HG02973 (cell line): ENCODE results near the gene CCDC170.

Experiments
- ATAC-seq: cut with Tn5 transposase; IDR thresholded peaks from one replicate; pipeline ENCODE4 v1.9.1; 2021; ENCODE audit warnings: moderate library complexity; ENCODE audit not compliant: unreplicated experiment

CCDC170 gene

DNA sequence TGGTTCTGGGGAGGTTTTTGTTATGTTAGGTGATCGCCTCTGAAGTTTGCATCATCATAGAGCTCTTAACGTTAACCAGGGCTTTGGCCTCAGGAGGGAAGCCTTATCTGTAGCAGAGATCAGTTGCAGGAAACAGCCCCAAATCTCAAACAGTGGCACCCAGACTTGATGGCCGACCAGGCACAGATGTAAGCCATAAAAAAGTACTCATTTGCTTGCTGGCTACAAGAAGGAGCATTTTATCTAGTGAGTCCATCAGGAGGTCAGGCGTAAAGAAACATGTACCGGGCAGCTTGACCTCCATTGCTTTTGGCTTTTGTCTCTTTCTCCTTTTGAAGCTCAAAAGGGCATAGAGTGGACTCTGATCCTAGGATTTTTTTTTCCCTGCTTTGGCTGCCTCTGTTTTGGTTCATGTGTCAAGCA, 122.3 kb downstream of the CCDC170 start:
- no peak for ATAC-seq

- ATAC-seq = no peak
Measured at GRCh38 chr6:151616600-151616999, 122.8 kb downstream of the CCDC170 start.

GRCh38 chr6:151617539-151617938, 123.7 kb downstream of the CCDC170 start:
- no peak for ATAC-seq

GRCh38 chr6:151618717-151619116, 124.9 kb downstream of the CCDC170 start:
- ATAC-seq = no peak

GRCh38 chr6:151620179-151620578, 126.4 kb downstream of the CCDC170 start:
- ATAC-seq = no peak

- no peak for ATAC-seq
Measured at GRCh38 chr6:151624071-151624470, 130.3 kb downstream of the CCDC170 start.

- ATAC-seq = no peak
Measured at GRCh38 chr6:151624481-151624880, 130.7 kb downstream of the CCDC170 start.

GRCh38 chr6:151624900-151625536, 131.2 kb downstream of the CCDC170 start:
- ATAC-seq = no peak

DNA sequence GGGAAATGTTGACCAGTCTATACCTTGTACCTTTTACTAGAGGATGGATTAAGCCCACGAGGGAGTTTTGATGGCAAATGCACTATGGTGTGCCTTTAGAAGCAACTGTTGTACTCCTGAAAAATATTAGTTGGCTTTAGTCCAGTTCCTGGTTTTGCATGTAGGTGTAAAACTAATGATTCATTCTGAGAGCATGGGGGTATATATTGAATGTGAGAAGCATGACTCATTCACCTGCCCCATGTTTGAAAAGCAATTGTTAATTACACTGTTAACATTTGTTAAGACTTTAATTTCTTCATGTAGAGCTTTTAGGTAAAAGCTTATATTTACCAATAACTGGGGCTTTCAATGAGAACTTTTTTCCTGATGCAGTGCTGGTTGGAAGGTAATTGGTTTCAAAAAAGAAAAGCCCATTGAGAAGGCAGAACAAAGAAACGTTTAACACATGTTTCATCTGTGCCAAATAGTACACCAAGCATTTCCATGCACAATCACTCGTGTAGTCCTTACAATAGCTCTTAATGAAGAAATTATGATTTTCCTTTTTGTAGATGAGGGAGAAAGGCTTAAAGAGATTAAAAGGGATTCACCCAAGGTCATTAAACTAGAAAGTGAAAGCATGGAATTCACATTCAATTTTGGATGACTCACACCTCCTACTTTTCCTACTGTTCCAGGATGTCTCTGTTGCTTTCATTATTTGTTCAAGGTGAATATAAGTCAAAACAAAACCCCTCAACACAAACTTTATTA, 134.1 kb downstream of the CCDC170 start:
- no peak for ATAC-seq

- no peak for ATAC-seq
Measured at GRCh38 chr6:151629791-151630190, 136.0 kb downstream of the CCDC170 start.

- no peak for ATAC-seq
Measured at GRCh38 chr6:151630387-151630786, 136.6 kb downstream of the CCDC170 start.

DNA sequence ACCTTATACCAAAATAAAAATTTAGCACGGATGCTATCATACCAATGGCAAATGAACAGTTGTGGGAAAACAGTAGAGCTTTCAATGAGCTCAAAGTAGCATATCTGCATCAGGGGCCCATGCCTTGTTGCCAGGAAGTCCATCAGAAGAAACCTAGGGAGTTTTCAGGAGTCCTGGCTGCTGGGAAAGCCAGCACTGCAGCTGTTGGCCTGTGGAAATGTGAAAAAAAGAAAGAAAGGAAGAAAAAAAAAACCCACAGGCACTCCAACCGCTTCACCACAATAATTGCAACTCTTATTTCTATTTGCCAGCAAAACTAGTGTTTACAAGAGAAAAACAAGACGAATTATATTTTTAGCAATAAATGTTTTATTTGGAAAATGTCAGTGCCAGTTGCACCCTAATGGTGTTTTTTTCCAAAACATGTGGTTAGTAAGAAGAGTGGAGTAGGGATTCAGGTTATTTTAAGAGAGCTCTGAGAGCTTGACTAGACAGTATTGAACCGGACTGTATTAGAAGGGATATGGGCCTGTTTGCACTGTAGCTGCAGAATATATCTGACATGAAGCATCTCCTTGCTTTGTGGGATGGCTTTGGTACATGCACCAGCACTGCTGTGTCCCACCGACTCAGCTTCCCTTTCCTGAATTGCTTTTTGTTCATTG, 137.3 kb downstream of the CCDC170 start:
- ATAC-seq = no peak

DNA sequence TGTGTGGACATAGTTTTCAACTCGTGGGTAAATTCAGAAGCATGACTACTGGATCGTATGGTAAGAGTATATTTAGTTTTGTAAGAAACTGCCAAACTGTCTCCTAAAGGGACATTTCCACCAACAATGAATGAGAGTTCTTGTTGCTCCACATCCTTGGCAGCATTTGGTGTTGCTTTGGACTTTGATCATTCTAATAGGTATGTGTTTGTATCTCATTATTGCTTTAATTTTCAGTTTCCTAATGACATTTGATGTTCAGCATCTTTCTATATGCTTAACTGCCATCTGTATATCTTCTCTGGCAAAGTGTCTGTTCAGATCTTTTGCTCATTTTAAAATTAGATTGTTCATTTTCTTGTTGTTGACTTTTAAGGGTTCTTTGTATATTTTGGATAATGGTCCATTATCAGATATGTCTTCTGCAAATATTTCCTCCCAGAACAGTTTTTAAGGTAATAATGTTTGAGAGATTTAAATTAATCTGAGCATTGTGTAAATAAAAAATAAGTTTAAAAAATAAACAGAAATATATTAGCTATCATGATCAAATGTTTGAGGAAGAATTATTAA, 138.7 kb downstream of the CCDC170 start:
- ATAC-seq = no peak

- no peak for ATAC-seq
Measured at GRCh38 chr6:151633526-151634335, 139.9 kb downstream of the CCDC170 start.

DNA sequence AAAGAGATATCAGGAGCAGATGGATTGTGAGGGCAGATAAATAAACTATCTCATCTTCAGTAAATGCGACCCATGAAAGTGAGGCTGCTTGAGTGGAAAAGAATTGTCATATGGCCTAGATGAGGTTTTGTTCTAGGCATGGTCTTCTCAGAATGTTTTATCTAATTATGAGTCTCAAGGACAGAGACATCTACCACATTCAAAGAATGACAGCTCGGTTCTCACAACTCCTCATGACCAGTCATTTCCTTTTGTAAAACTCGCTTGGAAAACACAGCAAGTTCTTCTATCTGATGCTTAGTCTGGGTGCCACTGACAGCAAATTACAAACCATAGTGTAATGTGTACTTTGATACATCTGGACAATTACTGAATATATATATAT, 140.5 kb downstream of the CCDC170 start:
- ATAC-seq = no peak

DNA sequence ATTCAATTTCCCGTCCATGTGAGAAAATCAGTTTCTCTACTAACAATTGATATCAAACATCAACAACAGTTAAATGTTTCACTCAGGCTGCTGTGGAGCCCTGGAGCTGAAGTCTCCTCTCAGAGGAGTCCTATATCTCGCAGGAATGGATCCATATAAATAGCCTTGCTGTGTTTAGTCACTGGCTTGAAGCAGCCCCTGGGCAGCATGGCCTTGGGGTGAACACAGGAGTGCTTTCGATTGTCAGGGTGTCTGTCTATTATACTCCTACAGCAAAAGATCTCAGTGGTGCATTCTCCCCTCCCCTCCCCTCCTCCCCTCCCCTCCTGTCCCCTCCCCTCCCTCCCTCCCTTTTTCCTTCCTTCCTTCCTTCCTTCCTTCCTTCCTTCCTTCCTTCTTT, 141.9 kb downstream of the CCDC170 start:
- no peak for ATAC-seq

GRCh38 chr6:151637814-151638213, 144.0 kb downstream of the CCDC170 start:
- ATAC-seq = no peak

DNA sequence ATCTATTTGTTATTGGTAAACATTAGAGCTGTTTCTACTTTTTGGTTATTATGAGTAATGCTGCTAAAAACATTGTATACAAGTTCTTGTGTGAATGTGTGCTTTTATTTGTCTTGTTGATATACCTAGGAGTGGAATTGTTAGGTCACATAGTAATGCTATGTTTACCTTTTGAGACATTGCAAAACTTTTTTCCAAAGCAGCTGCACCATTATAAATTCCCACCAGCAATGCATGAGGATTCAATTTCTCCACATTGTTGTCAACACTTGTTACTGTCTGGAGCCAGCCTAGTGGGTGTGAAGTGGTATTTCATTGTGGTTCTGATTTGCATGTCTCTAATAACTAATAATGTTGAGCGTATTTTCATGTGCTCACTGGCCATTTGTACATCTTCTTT, 145.9 kb downstream of the CCDC170 start:
- no peak for ATAC-seq

- no peak for ATAC-seq
Measured at GRCh38 chr6:151641028-151641427, 147.2 kb downstream of the CCDC170 start.

DNA sequence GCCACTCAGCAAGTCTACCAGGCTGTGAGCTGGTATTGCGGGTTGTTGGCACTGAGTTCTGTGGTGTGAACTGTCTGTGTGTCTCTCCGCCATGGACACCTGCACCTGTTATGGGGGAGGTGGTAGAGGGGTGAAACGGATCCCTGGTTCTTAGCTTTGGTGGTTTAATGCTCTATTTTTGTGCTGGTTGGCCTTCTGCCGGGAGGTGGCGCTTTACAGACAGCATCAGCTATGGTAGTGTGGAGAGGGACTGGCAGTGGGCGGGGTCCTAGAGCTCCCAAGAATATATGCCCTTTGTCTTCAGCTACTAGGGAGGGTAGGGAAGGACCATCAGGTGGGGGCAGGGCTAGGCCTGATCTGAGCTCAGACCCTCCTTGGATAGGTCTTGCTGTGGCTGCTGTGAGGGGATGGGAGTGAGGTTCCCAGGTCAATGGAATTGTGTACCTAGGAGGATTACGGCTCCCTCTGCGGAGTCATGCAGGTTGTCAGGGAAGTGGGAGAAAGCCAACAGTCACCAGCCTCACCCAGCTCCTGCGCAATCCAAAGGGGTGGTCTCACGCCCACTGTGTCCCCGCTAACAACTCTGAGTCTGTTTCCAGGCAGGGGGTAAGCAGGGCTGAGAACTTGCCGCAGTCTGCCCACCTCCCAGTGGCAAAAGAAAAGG, 154.3 kb downstream of the CCDC170 start:
- no peak for ATAC-seq
